ENCODE results near the gene TGFBR3L. TPM values are rescaled to one million over a fixed set of nuclear protein-coding genes. Genes with fewer than 3 reads are reported as not detected.
A peak's percentile ranks its signal among the peaks of the same experiment; 100 is the strongest.
"Not testable (repeated sequence)": the region's sequence is repeated elsewhere in the genome, so short reads cannot be mapped to it uniquely, and the experiment has no call there.

Gene TGFBR3L
- total RNA-seq, 1 donor from 2014 or later = 7.1 TPM

- H3K4me3 ChIP-seq = peak overlapping the region in 1 of 2 donors; percentile 51
- no peaks in the 10 kb centered on the region for H3K27me3 ChIP-seq
- intact Hi-C loops (cut with DNase I) = loop anchor here (5.0 to 10.0 kb wide), 4 partner anchors 586 to 1856 kb away; partner anchors contain the start of genes ALKBH7 and ZNF414
- H3K9me3 ChIP-seq = no peaks in the 10 kb centered on the region
- DNase-seq (ENCODE audit: low spot score in 2 of 2) = no peak
- H3K27ac ChIP-seq = peak overlapping the region; percentile 93 to 96
- peaks cover 18 to 58% of the 10 kb centered on the region in 2 donors for H3K4me1 ChIP-seq
- TF ChIP-seq, protein P1, sequence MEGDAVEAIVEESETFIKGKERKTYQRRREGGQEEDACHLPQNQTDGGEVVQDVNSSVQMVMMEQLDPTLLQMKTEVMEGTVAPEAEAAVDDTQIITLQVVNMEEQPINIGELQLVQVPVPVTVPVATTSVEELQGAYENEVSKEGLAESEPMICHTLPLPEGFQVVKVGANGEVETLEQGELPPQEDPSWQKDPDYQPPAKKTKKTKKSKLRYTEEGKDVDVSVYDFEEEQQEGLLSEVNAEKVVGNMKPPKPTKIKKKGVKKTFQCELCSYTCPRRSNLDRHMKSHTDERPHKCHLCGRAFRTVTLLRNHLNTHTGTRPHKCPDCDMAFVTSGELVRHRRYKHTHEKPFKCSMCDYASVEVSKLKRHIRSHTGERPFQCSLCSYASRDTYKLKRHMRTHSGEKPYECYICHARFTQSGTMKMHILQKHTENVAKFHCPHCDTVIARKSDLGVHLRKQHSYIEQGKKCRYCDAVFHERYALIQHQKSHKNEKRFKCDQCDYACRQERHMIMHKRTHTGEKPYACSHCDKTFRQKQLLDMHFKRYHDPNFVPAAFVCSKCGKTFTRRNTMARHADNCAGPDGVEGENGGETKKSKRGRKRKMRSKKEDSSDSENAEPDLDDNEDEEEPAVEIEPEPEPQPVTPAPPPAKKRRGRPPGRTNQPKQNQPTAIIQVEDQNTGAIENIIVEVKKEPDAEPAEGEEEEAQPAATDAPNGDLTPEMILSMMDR (IDR thresholded peaks at IDR 0.05) = no peak
- H3K36me3 ChIP-seq = peaks cover 19 to 29% of the 10 kb centered on the region in 2 donors
These were observed 13.7 kb downstream of the TGFBR3L start for GRCh38 chr19:7928334-7928706.

GRCh38 chr19:7928741-7929701, 14.4 kb downstream of the TGFBR3L start:
- Histone ChIP-seq H3K4me1 (peaks cover 18 to 58% of the 10 kb centered on the region in 2 donors), H3K9me3 (no peaks in the 10 kb centered on the region), H3K27ac (peak overlapping the region; percentile 93 to 96), H3K4me3 (peak overlapping the region; percentile 10 to 51), H3K27me3 (no peaks in the 10 kb centered on the region), H3K36me3 (peaks cover 26 to 36% of the 10 kb centered on the region in 2 donors)
- TF ChIP-seq, protein P1 (IDR thresholded peaks at IDR 0.05) = peak; percentile 2 to 37 (median 35)
- peak in 1 of 2 donors; percentile 90 for DNase-seq (ENCODE audit: low spot score in 2 of 2)
- intact Hi-C loops (cut with DNase I) = loop anchor here (1.0 to 10.0 kb wide), 5 partner anchors 14 to 1856 kb away; partner anchors contain the start of genes ALKBH7, TIMM44 and ZNF414

GRCh38 chr19:7930030-7930429, 15.4 kb downstream of the TGFBR3L start:
- H3K36me3 ChIP-seq = peaks cover 36 to 46% of the 10 kb centered on the region in 2 donors
- intact Hi-C loops (cut with DNase I); DNase-seq (ENCODE audit: low spot score in 2 of 2); H3K4me3 ChIP-seq; H3K9me3 ChIP-seq; H3K27me3 ChIP-seq: not testable (repeated sequence)
- H3K4me1 ChIP-seq = peaks cover 15 to 57% of the 10 kb centered on the region in 2 donors
- H3K27ac ChIP-seq = peak overlapping the region; percentile 93 to 96

DNA sequence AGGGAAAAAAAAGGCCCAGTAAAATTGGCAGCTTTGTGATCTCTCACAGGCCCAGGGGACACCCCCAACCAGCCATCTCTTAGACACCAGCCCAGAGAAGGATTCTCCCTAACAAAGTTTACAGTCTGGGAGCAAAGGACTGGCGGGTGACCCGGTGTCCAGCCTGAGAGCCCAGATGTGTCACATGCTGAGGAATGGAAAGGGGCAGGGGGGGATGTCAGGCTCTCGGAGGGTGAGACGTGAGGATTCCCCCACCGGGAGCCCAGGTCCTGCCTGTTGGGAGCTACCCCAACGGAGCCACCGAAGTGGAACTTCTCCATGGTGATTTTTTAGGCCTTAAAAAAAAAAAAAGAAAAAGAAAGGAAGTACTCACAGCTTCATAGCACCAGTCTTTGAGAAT, 16.1 kb downstream of the TGFBR3L start:
- DNase-seq (ENCODE audit: low spot score in 2 of 2) = no peak
- Histone ChIP-seq H3K4me1 (peaks cover 9 to 51% of the 10 kb centered on the region in 2 donors), H3K27ac (peak overlapping the region; percentile 93 to 96), H3K36me3 (peaks cover 43 to 53% of the 10 kb centered on the region in 2 donors), H3K4me3 (no peak overlapping the region), H3K27me3 (no peaks in the 10 kb centered on the region), H3K9me3 (no peaks in the 10 kb centered on the region)
- TF ChIP-seq, protein P1 (IDR thresholded peaks at IDR 0.05) = no peak
- intact Hi-C loops (cut with DNase I) = no loop called here

DNA sequence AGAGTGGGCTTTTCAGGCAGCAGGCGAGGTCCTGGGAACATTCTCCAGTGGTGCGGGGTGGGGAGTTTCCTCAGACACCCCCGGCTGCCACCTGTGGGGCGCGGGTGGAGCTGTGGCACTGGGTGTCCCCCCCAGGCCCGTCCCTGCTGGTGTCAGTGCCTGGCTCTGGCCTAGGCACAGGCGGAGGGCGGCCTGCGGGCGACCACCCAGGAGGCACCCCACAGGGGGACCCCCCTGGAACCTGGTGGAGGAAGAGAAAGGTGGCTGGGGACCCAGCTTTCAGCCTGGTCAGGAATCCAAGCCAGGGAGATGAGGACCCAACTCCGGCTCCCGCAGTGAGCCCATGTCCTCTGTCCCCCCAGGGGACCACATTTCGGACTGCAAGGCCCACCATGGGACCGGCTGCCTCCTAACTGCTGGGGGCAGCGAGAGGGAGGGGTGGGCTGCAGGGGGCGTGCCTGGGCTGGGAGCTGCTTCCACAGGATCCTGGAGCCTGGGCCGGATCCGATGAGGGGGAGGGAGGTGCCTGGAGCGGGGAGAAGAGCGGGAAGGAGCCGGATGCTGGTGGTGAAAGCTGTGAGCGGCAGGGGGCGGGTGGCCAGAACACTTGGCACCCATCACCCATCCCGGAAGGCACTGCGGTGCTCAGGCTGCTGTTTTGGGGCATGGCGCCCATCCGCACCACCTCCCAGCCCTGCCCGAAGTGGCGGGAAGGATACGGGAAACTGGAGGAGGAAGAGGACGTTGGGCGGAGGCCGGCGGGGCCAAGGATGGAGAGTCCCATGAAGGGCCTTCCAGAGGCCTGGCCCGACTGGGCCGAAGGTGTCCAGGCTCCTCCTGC, 16.8 kb downstream of the TGFBR3L start:
- Histone ChIP-seq H3K9me3 (no peaks in the 10 kb centered on the region), H3K4me1 (peaks cover 9 to 48% of the 10 kb centered on the region in 2 donors), H3K4me3 (no peak overlapping the region), H3K27me3 (no peaks in the 10 kb centered on the region), H3K27ac (peak overlapping the region; percentile 93 to 96), H3K36me3 (peaks cover 50 to 60% of the 10 kb centered on the region in 2 donors)
- no peak for DNase-seq (ENCODE audit: low spot score in 2 of 2)
- TF ChIP-seq, protein P1 (IDR thresholded peaks at IDR 0.05) = no peak
- intact Hi-C loops (cut with DNase I) = no loop called here

Data from ascending aorta (tissue), 2 donors.